Measurements from ENCODE around the gene CARNS1.

CARNS1 gene

GRCh38 chr11:67468759-67469507, 53.5 kb downstream of the CARNS1 start, which contains the start of gene TMEM134:
Gene TMEM134 (minus strand): TSS chr11:67469251. CDS start chr11:67469192, 59 bp downstream.
- DNase-seq (ENCODE audit: low read depth) = peak; percentile 97
- peak; percentile 67 for TF ChIP-seq CTCF (IDR thresholded peaks at IDR 0.05; ENCODE audit: insufficient read depth, low read depth, low read length, missing control alignments)
- peak within 1 kb of the TSS; percentile 84 for H3K4me3 ChIP-seq (ENCODE audit: low read depth, low read length)

GRCh38 chr11:67469508-67469811, 54.0 kb downstream of the CARNS1 start:
- no peak for TF ChIP-seq CTCF (IDR thresholded peaks at IDR 0.05; ENCODE audit: insufficient read depth, low read depth, low read length, missing control alignments)
- H3K4me3 ChIP-seq (ENCODE audit: low read depth, low read length) = peak overlapping the region; percentile 84

GRCh38 chr11:67470337-67471002, 55.0 kb downstream of the CARNS1 start:
- no peak for TF ChIP-seq CTCF (IDR thresholded peaks at IDR 0.05; ENCODE audit: insufficient read depth, low read depth, low read length, missing control alignments)
- DNase-seq (ENCODE audit: low read depth) = peak; percentile 31
- H3K4me3 ChIP-seq (ENCODE audit: low read depth, low read length) = no peak overlapping the region

More at GRCh38 chr11:67469508-67469811, 54.0 kb downstream of the CARNS1 start:
- no peak for DNase-seq (ENCODE audit: low read depth)

GRCh38 chr11:67472882-67473281, 57.4 kb downstream of the CARNS1 start:
- no peak overlapping the region for H3K4me3 ChIP-seq (ENCODE audit: low read depth, low read length)
- no peak for TF ChIP-seq CTCF (IDR thresholded peaks at IDR 0.05; ENCODE audit: insufficient read depth, low read depth, low read length, missing control alignments)
- DNase-seq (ENCODE audit: low read depth) = no peak
